GM23248 (cell line): ENCODE measurements around the gene TMEM161B.

Source experiments
- EZH2 ChIP-seq: fragments of 200-600 bp; sonication (generic); IDR thresholded peaks from 2 replicates; pipeline ENCODE4 v1.6.1; 2018; ENCODE audit warnings: antibody characterized with exemption, mild to moderate bottlenecking; ENCODE audit not compliant: insufficient read depth, poor library complexity, severe bottlenecking
- EZH2phosphoT487 ChIP-seq: fragments of 200-600 bp; sonication (generic); IDR thresholded peaks from 2 replicates; pipeline ENCODE4 v1.6.1; 2018; ENCODE audit warnings: antibody characterized with exemption, moderate library complexity, mild to moderate bottlenecking, low read depth; ENCODE audit not compliant: insufficient read depth

DNA sequence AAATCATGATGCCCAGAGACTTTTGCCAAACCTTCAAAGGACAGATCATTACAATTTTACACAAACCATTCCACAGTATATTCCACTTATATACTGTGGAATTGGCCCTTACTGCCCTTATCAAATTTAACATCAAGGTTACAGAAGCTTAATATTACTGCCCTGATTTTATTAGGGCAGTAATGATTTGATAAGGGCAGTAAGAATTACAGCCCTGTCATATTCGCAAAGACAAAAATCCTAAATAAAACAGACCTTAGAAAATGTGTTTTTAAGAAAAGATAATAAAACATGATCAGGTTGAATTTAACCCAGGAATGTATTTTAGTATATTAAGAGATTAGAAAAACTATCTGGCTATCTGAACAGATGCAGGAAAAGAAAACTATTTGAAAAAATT is 7.7 kb upstream of the TMEM161B start:
- TF ChIP-seq EZH2 (no peak), EZH2phosphoT487 (no peak)
